NCI-H526 (cell line): ENCODE data around the gene OR4C46.
"Not testable (repeated sequence)": the region's sequence is repeated elsewhere in the genome, so short reads cannot be mapped to it uniquely, and the experiment has no call there.

Experiments
- DNase-seq, 2 experiments: peaks; one replicate each; lab custom pipeline; 2025; lab: John Stamatoyannopoulos, UW

OR4C46 gene

GRCh38 chr11:54603898-54604297 is at the start of gene OR4C46:
OR4C46 (minus strand) TSS chr11:54603998; CDS start chr11:54603998, 0 bp downstream.
- no peak for DNase-seq

- DNase-seq, result not testable (repeated sequence)
These were observed 41.8 kb upstream of the OR4C46 start for GRCh38 chr11:54645606-54646005.

- DNase-seq, result not testable (repeated sequence)
These were observed 42.4 kb downstream of the OR4C46 start for GRCh38 chr11:54561439-54561838.

- peak in 1 of 2 experiments; percentile 7 for DNase-seq
These were observed 44.9 kb downstream of the OR4C46 start for GRCh38 chr11:54558919-54559318.

GRCh38 chr11:54558407-54558806 is 45.4 kb downstream of the OR4C46 start:
- no peak for DNase-seq
